ENCODE results near the gene DDR2. TPM values are rescaled to one million over a fixed set of nuclear protein-coding genes. Genes with fewer than 3 reads are reported as not detected.

The DDR2 gene
- total RNA-seq, 1 experiment from 2014 or later = 73.1 TPM

- DNase-seq (ENCODE audit: low read depth) = no peak
Observed at GRCh38 chr1:162823771-162824525, 191.7 kb downstream of the DDR2 start.

- no peak for DNase-seq (ENCODE audit: low read depth)
Observed at GRCh38 chr1:162829268-162829667, 197.0 kb downstream of the DDR2 start.

GRCh38 chr1:162832470-162832869 is 200.2 kb downstream of the DDR2 start:
- no peak for DNase-seq (ENCODE audit: low read depth)

GRCh38 chr1:162835157-162835899 is 203.1 kb downstream of the DDR2 start:
- no peak for DNase-seq (ENCODE audit: low read depth)

Other genes starting within 250 kb of the DDR2 start
- gene SH2D1B, start 220.3 kb upstream of the DDR2 start, total RNA-seq (2014; rRNA removed) = 0.11 and 0.13 TPM in 2 replicates
- gene UHMK1, start 134.6 kb upstream of the DDR2 start, total RNA-seq (2014; rRNA removed) = 141 and 143 TPM in 2 replicates
- gene UAP1, start 70.7 kb upstream of the DDR2 start, total RNA-seq (2014; rRNA removed) = 122 and 153 TPM in 2 replicates
- 8.1 and 12.4 TPM in 2 replicates for gene HSD17B7, start 158.2 kb downstream of the DDR2 start, total RNA-seq (2014; rRNA removed)
- gene CCDC190, start 228.7 kb downstream of the DDR2 start, total RNA-seq (2014; rRNA removed) = 11.0 and 13.9 TPM in 2 replicates